H1 (cell line): ENCODE data around the gene COLEC11. TPM values are rescaled to one million over a fixed set of nuclear protein-coding genes. Genes with fewer than 3 reads are reported as not detected.

Experiments used
- BRCA1 ChIP-seq: IDR thresholded peaks from 2 replicates; pipeline ENCODE4 v1.6.1; 2012; ENCODE audit warnings: low read depth, low read length, improper control_type of control experiment
- EGR1 ChIP-seq: IDR thresholded peaks from 2 replicates; pipeline ENCODE4 v1.6.1; 2011; ENCODE audit warnings: low read depth, low read length, borderline replicate concordance
- GTF2F1 ChIP-seq: IDR thresholded peaks from 2 replicates; pipeline ENCODE4 v1.6.1; 2012; ENCODE audit warnings: low read depth, low read length, improper control_type of control experiment, borderline replicate concordance
- HDAC2 ChIP-seq, 2 experiments: fragments of 300-600 bp in 1 of 2; sonication (generic) in 1 of 2; IDR thresholded peaks; 2 replicates each; pipeline ENCODE4 v1.6.1; 2011 to 2012; ENCODE audit warnings: low read depth in 2 of 2, low read length in 2 of 2, mild to moderate bottlenecking in 2 of 2, moderate library complexity in 2 of 2, borderline replicate concordance in 1 of 2, inconsistent platforms in 1 of 2
- NRF1 ChIP-seq: IDR thresholded peaks from 2 replicates; pipeline ENCODE4 v1.6.1; 2011; ENCODE audit warnings: mild to moderate bottlenecking, low read depth, low read length, improper control_type of control experiment
- SIN3A ChIP-seq, 2 experiments: IDR thresholded peaks in 1 of 2; conservative IDR thresholded peaks in 1 of 2; 2 replicates each; pipeline ENCODE4 v1.6.1; 2011 to 2012; ENCODE audit warnings: low read length in 2 of 2, improper control_type of control experiment in 1 of 2, low read depth in 1 of 2, mild to moderate bottlenecking in 1 of 2
- SUZ12 ChIP-seq: fragments of 200-600 bp; sonication (generic); IDR thresholded peaks from 2 replicates; pipeline ENCODE4 v1.6.1; 2012; ENCODE audit warnings: mild to moderate bottlenecking, inconsistent platforms, low read length, moderate library complexity, mixed read lengths
- polyA plus RNA-seq, 7 experiments: library from polyadenylated mRNA; depleted of rRNA in 3 of 7; stranded (reverse) in 5 of 7; unstranded in 2 of 7; fragments of >200 nt in 5 of 7; fragments of 200-250 nt in 2 of 7; gene quantifications; 1 replicate in 5 of 7; 2 replicates in 1 of 7; 4 replicates in 1 of 7; pipeline versions ENCODE4 v1.2.1 to v1.2.3, GENCODE V29; 2011 to 2013; ENCODE audit warnings: missing spikeins in 2 of 7, mixed read lengths in 2 of 7
- total RNA-seq: library from RNA; stranded (reverse); fragmentation: NEBNext Ultra II Directional; extraction: Animal tissue kit (Norgen Biotek cat#: 25700); gene quantifications from 2 replicates; pipeline ENCODE4 v1.2.1, GENCODE V29; 2021
- TF ChIP-seq, protein P1 (sequence below): fragments of 300-600 bp; sonication (generic); IDR thresholded peaks from 2 replicates; pipeline ENCODE4 v1.7.1; 2012; ENCODE audit warnings: low read length, moderate library complexity, mild to moderate bottlenecking, inconsistent platforms; ENCODE audit not compliant: insufficient replicate concordance
- TF ChIP-seq, protein P2 (sequence below): IDR thresholded peaks from 2 replicates; pipeline ENCODE4 v1.6.1; 2011; ENCODE audit warnings: low read depth, mild to moderate bottlenecking, low read length; ENCODE audit not compliant: insufficient read depth

COLEC11 gene
- total and polyA plus RNA-seq, 2 of the 8 experiments (the other 6 are each of a cell fraction or from before 2014, with no cell fraction given) = 0.47 to 0.80 TPM

DNA sequence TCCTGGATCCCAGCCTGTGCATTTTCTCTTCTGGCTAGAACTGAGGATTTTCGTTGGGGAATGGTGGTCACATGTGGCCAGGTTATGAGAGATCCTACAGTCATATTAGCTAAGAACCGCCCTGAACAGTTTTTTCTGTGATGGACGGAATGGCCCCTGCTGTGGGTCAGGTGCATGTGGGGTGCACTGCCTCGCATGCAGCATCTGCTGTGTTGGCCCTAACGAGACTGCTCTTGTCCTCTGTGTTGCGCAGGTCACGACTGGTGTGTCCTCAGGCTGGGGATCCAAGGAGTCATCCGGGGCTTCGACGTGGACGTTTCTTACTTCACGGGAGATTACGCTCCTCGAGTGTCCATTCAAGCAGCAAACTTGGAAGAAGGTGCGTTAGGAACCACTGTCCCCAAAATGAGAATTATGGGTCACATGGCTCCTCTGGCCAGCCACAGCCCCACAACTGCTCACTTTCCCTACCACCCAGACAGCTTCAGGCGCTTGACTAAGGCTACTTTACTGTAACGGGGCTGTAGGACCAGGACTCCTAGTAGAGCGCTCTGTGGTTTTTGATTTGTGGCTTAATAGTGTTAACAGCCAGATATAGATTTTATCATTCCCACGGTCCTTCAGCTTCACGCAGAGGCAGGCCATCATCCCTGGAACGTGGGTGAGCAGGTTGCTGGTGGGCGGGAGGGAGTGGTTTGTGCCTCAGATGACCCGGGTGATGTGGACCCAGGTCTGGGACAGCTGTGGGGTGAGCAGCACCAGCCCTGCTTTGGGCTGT lies 84.9 kb downstream of the COLEC11 start (continued):
- TF ChIP-seq, protein P1, sequence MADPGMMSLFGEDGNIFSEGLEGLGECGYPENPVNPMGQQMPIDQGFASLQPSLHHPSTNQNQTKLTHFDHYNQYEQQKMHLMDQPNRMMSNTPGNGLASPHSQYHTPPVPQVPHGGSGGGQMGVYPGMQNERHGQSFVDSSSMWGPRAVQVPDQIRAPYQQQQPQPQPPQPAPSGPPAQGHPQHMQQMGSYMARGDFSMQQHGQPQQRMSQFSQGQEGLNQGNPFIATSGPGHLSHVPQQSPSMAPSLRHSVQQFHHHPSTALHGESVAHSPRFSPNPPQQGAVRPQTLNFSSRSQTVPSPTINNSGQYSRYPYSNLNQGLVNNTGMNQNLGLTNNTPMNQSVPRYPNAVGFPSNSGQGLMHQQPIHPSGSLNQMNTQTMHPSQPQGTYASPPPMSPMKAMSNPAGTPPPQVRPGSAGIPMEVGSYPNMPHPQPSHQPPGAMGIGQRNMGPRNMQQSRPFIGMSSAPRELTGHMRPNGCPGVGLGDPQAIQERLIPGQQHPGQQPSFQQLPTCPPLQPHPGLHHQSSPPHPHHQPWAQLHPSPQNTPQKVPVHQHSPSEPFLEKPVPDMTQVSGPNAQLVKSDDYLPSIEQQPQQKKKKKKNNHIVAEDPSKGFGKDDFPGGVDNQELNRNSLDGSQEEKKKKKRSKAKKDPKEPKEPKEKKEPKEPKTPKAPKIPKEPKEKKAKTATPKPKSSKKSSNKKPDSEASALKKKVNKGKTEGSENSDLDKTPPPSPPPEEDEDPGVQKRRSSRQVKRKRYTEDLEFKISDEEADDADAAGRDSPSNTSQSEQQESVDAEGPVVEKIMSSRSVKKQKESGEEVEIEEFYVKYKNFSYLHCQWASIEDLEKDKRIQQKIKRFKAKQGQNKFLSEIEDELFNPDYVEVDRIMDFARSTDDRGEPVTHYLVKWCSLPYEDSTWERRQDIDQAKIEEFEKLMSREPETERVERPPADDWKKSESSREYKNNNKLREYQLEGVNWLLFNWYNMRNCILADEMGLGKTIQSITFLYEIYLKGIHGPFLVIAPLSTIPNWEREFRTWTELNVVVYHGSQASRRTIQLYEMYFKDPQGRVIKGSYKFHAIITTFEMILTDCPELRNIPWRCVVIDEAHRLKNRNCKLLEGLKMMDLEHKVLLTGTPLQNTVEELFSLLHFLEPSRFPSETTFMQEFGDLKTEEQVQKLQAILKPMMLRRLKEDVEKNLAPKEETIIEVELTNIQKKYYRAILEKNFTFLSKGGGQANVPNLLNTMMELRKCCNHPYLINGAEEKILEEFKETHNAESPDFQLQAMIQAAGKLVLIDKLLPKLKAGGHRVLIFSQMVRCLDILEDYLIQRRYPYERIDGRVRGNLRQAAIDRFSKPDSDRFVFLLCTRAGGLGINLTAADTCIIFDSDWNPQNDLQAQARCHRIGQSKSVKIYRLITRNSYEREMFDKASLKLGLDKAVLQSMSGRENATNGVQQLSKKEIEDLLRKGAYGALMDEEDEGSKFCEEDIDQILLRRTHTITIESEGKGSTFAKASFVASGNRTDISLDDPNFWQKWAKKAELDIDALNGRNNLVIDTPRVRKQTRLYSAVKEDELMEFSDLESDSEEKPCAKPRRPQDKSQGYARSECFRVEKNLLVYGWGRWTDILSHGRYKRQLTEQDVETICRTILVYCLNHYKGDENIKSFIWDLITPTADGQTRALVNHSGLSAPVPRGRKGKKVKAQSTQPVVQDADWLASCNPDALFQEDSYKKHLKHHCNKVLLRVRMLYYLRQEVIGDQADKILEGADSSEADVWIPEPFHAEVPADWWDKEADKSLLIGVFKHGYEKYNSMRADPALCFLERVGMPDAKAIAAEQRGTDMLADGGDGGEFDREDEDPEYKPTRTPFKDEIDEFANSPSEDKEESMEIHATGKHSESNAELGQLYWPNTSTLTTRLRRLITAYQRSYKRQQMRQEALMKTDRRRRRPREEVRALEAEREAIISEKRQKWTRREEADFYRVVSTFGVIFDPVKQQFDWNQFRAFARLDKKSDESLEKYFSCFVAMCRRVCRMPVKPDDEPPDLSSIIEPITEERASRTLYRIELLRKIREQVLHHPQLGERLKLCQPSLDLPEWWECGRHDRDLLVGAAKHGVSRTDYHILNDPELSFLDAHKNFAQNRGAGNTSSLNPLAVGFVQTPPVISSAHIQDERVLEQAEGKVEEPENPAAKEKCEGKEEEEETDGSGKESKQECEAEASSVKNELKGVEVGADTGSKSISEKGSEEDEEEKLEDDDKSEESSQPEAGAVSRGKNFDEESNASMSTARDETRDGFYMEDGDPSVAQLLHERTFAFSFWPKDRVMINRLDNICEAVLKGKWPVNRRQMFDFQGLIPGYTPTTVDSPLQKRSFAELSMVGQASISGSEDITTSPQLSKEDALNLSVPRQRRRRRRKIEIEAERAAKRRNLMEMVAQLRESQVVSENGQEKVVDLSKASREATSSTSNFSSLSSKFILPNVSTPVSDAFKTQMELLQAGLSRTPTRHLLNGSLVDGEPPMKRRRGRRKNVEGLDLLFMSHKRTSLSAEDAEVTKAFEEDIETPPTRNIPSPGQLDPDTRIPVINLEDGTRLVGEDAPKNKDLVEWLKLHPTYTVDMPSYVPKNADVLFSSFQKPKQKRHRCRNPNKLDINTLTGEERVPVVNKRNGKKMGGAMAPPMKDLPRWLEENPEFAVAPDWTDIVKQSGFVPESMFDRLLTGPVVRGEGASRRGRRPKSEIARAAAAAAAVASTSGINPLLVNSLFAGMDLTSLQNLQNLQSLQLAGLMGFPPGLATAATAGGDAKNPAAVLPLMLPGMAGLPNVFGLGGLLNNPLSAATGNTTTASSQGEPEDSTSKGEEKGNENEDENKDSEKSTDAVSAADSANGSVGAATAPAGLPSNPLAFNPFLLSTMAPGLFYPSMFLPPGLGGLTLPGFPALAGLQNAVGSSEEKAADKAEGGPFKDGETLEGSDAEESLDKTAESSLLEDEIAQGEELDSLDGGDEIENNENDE = no peak
- TF ChIP-seq, protein P2, sequence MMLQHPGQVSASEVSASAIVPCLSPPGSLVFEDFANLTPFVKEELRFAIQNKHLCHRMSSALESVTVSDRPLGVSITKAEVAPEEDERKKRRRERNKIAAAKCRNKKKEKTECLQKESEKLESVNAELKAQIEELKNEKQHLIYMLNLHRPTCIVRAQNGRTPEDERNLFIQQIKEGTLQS = no peak
- no peak for TF ChIP-seq BRCA1
- no peak for TF ChIP-seq SIN3A (conservative IDR thresholded peaks at IDR 0.05 in 1 of 2, IDR thresholded peaks at IDR 0.05 in 1 of 2; ENCODE audit: low read depth in 1 of 2, low read length in 2 of 2)
- TF ChIP-seq EGR1 = no peak
- no peak for TF ChIP-seq SUZ12
- no peak for TF ChIP-seq HDAC2 (IDR thresholded peaks at IDR 0.05; ENCODE audit: borderline replicate concordance in 1 of 2, low read depth in 2 of 2, low read length in 2 of 2)
- no peak for TF ChIP-seq NRF1
- no peak for TF ChIP-seq GTF2F1
